Suprapubic skin (tissue), 4 donors: ENCODE measurements around the gene AQR.

Experiments used
- CTCF ChIP-seq, 2 donors: fragments of 200-600 bp in 1 of 2; fragments of 450-650 bp in 1 of 2; sonication (generic) in 1 of 2; IDR thresholded peaks; one replicate each; pipeline ENCODE4 v1.5.1; 2016 to 2019; ENCODE audit warnings: antibody characterized with exemption in 2 of 2, mild to moderate bottlenecking in 1 of 2, moderate library complexity in 1 of 2
- EP300 ChIP-seq: sonication (generic); formaldehyde crosslinking; IDR thresholded peaks from one replicate; pipeline ENCODE4 v1.6.1; 2017; ENCODE audit warnings: antibody characterized with exemption
- POLR2A ChIP-seq, 2 donors: fragments of 450-650 bp; IDR thresholded peaks; one replicate each; pipeline ENCODE4 v1.6.1; 2017; ENCODE audit warnings: antibody characterized with exemption in 2 of 2, mild to moderate bottlenecking in 2 of 2, moderate library complexity in 2 of 2
- POLR2AphosphoS5 ChIP-seq, 3 donors: sonication (generic); formaldehyde crosslinking; IDR thresholded peaks; one replicate each; pipeline ENCODE4 v1.6.1; 2017; ENCODE audit warnings: antibody characterized with exemption in 3 of 3

GRCh38 chr15:35007397-35007796 lies 37.9 kb upstream of the AQR start:
- no peak for TF ChIP-seq POLR2AphosphoS5 (IDR thresholded peaks at IDR 0.05)
- TF ChIP-seq CTCF (IDR thresholded peaks at IDR 0.05) = no peak
- TF ChIP-seq POLR2A (IDR thresholded peaks at IDR 0.05) = no peak
- no peak for TF ChIP-seq EP300
